ENCODE measurements around the gene MDM4.

The MDM4 gene

GRCh38 chr1:204560590-204561150 is 44.5 kb downstream of the MDM4 start:
- CTCF ChIA-PET: interaction anchor here (1.0 kb wide), 1 partner anchor 247 kb away, joined by 7 read pairs; no protein-coding TSS in a partner anchor
- no peak for DNase-seq (ENCODE audit: extremely low spot score)
- POLR2A ChIA-PET: interaction anchor here (0.9 kb wide), 1 partner anchor 45 kb away, joined by 3 read pairs; the partner anchor contains the start of gene MDM4
- TF ChIP-seq FOXK2 (IDR thresholded peaks at IDR 0.05): no peak
- TF ChIP-seq SP1 (IDR thresholded peaks at IDR 0.05): no peak
- TF ChIP-seq ELF4 (IDR thresholded peaks at IDR 0.05): no peak
- no peak for TF ChIP-seq NFRKB (IDR thresholded peaks at IDR 0.05)
- no peak for TF ChIP-seq ARNT (IDR thresholded peaks at IDR 0.05)
- TF ChIP-seq FOXA1 (IDR thresholded peaks at IDR 0.05): no peak
- TF ChIP-seq FOXM1 (IDR thresholded peaks at IDR 0.05; ENCODE audit: borderline replicate concordance): no peak

- ChIA-PET CTCF (interaction anchor here (0.5 to 2.3 kb wide), 2 partner anchors 245 to 247 kb away, joined by 3 to 12 read pairs; no protein-coding TSS in a partner anchor), POLR2A (no interaction called here)
- TF ChIP-seq L3MBTL2 (conservative IDR thresholded peaks at IDR 0.05) (no peak), ELF4 (IDR thresholded peaks at IDR 0.05) (no peak), LEF1 (IDR thresholded peaks at IDR 0.05; ENCODE audit: borderline replicate concordance) (no peak)
- no peak for DNase-seq (ENCODE audit: extremely low spot score)
Measured at GRCh38 chr1:204562075-204562990, 46.1 kb downstream of the MDM4 start.

GRCh38 chr1:204563307-204563706 is 47.1 kb downstream of the MDM4 start:
- TF ChIP-seq FOXM1 (IDR thresholded peaks at IDR 0.05; ENCODE audit: borderline replicate concordance): no peak
- no peak for TF ChIP-seq ZNF384 (IDR thresholded peaks at IDR 0.05)
- ChIA-PET CTCF (interaction anchor here (2.3 kb wide), 1 partner anchor 244 kb away, joined by 12 read pairs; no protein-coding TSS in a partner anchor), POLR2A (no interaction called here)
- no peak for DNase-seq (ENCODE audit: extremely low spot score)

- no peak for TF ChIP-seq HDGF (IDR thresholded peaks at IDR 0.05; ENCODE audit: borderline replicate concordance)
- no peak for TF ChIP-seq FOXK2 (IDR thresholded peaks at IDR 0.05)
- TF ChIP-seq LEF1 (IDR thresholded peaks at IDR 0.05; ENCODE audit: borderline replicate concordance): no peak
- no peak for TF ChIP-seq FOXA1 (IDR thresholded peaks at IDR 0.05)
- no peak for TF ChIP-seq ZNF384 (IDR thresholded peaks at IDR 0.05)
- TF ChIP-seq BHLHE40 (IDR thresholded peaks at IDR 0.05; ENCODE audit: borderline replicate concordance): no peak
- no peak for TF ChIP-seq ELF4 (IDR thresholded peaks at IDR 0.05)
- no peak for TF ChIP-seq PKNOX1 (IDR thresholded peaks at IDR 0.05)
- no peak for TF ChIP-seq SUZ12 (IDR thresholded peaks at IDR 0.05)
- no peak for TF ChIP-seq L3MBTL2 (conservative IDR thresholded peaks at IDR 0.05)
- DNase-seq (ENCODE audit: extremely low spot score): no peak
- CTCF ChIA-PET: interaction anchor here (2.3 kb wide), 1 partner anchor 244 kb away, joined by 12 read pairs; no protein-coding TSS in a partner anchor
- POLR2A ChIA-PET: no interaction called here
Measured at GRCh38 chr1:204563780-204564179, 47.6 kb downstream of the MDM4 start.

GRCh38 chr1:204564835-204565234 is 48.6 kb downstream of the MDM4 start:
- POLR2A ChIA-PET: no interaction called here
- TF ChIP-seq ARNT (IDR thresholded peaks at IDR 0.05) (no peak), SUZ12 (IDR thresholded peaks at IDR 0.05) (no peak), BHLHE40 (IDR thresholded peaks at IDR 0.05; ENCODE audit: borderline replicate concordance) (no peak), TARDBP (IDR thresholded peaks at IDR 0.05) (no peak), HDGF (IDR thresholded peaks at IDR 0.05; ENCODE audit: borderline replicate concordance) (no peak), ZNF384 (IDR thresholded peaks at IDR 0.05) (no peak), NFRKB (IDR thresholded peaks at IDR 0.05) (no peak), ELF4 (IDR thresholded peaks at IDR 0.05) (no peak), SP1 (IDR thresholded peaks at IDR 0.05) (no peak)
- CTCF ChIA-PET: interaction anchor here (0.6 to 4.9 kb wide), 7 partner anchors 47 to 396 kb away, joined by 3 to 53 read pairs (median 3); no protein-coding TSS in a partner anchor
- no peak for DNase-seq (ENCODE audit: extremely low spot score)

GRCh38 chr1:204565617-204566582 is 49.7 kb downstream of the MDM4 start:
- ChIA-PET CTCF (interaction anchor here (0.6 to 4.9 kb wide), 16 partner anchors 8 to 395 kb away, joined by 3 to 53 read pairs (median 4); no protein-coding TSS in a partner anchor), POLR2A (no interaction called here)
- TF ChIP-seq ARNT (IDR thresholded peaks at IDR 0.05) (0 out of 2 replicates have a peak, but pooled peaks have one; percentile 21), FOXM1 (IDR thresholded peaks at IDR 0.05; ENCODE audit: borderline replicate concordance) (no peak)

GRCh38 chr1:204566583-204566955 is 50.4 kb downstream of the MDM4 start:
- DNase-seq (ENCODE audit: extremely low spot score): no peak
- POLR2A ChIA-PET: no interaction called here
- CTCF ChIA-PET: interaction anchor here (0.6 to 4.9 kb wide), 10 partner anchors 8 to 241 kb away, joined by 3 to 53 read pairs (median 4); no protein-coding TSS in a partner anchor
- TF ChIP-seq BHLHE40 (IDR thresholded peaks at IDR 0.05; ENCODE audit: borderline replicate concordance): no peak
- TF ChIP-seq LEF1 (IDR thresholded peaks at IDR 0.05; ENCODE audit: borderline replicate concordance): no peak
- TF ChIP-seq FOXK2 (IDR thresholded peaks at IDR 0.05): no peak
- TF ChIP-seq CTBP1 (IDR thresholded peaks at IDR 0.05; ENCODE audit: borderline replicate concordance): no peak
- no peak for TF ChIP-seq PKNOX1 (IDR thresholded peaks at IDR 0.05)
- TF ChIP-seq SUZ12 (IDR thresholded peaks at IDR 0.05): no peak
- TF ChIP-seq FOXM1 (IDR thresholded peaks at IDR 0.05; ENCODE audit: borderline replicate concordance): no peak
- no peak for TF ChIP-seq ELF4 (IDR thresholded peaks at IDR 0.05)
- no peak for TF ChIP-seq ZNF384 (IDR thresholded peaks at IDR 0.05)
- no peak for TF ChIP-seq TARDBP (IDR thresholded peaks at IDR 0.05)
- no peak for TF ChIP-seq SP1 (IDR thresholded peaks at IDR 0.05)
- no peak for TF ChIP-seq HDGF (IDR thresholded peaks at IDR 0.05; ENCODE audit: borderline replicate concordance)
- TF ChIP-seq L3MBTL2 (conservative IDR thresholded peaks at IDR 0.05): no peak
- TF ChIP-seq NFRKB (IDR thresholded peaks at IDR 0.05): no peak
- TF ChIP-seq FOXA1 (IDR thresholded peaks at IDR 0.05): no peak
- no peak for TF ChIP-seq ARNT (IDR thresholded peaks at IDR 0.05)

More at GRCh38 chr1:204565617-204566582, 49.7 kb downstream of the MDM4 start:
- peak; percentile 90 for DNase-seq (ENCODE audit: extremely low spot score)
